H9 (cell line): Measurements from ENCODE around the gene HAPLN2. TPM values are rescaled to one million over a fixed set of nuclear protein-coding genes. Genes with fewer than 3 reads are reported as not detected.

Source experiments
- DNase-seq: peaks from one replicate; pipeline ENCODE4 v3.0.0-alpha.2; 2017
- H2AFZ ChIP-seq: one replicate; pipeline ENCODE4 v1.6.1; 2013; ENCODE audit warnings: mild to moderate bottlenecking, low read length, control low read depth, moderate library complexity
- H2AK5ac ChIP-seq: 2 replicates; pipeline ENCODE4 v1.6.1; 2013; ENCODE audit warnings: low read length, control low read depth, mixed read lengths; ENCODE audit not compliant: insufficient read length
- H2BK120ac ChIP-seq: one replicate; pipeline ENCODE4 v1.6.1; 2013; ENCODE audit warnings: low read depth, mild to moderate bottlenecking, low read length, control low read depth, inconsistent platforms; ENCODE audit not compliant: poor library complexity, severe bottlenecking
- H2BK12ac ChIP-seq: 2 replicates; pipeline ENCODE4 v1.6.1; 2013; ENCODE audit warnings: low read length, control low read depth, mixed read lengths, low read depth; ENCODE audit not compliant: insufficient read length
- H2BK15ac ChIP-seq: 2 replicates; pipeline ENCODE4 v1.6.1; 2013; ENCODE audit warnings: low read depth, low read length, control low read depth
- H2BK20ac ChIP-seq: one replicate; pipeline ENCODE4 v1.6.1; 2013; ENCODE audit warnings: low read depth, mild to moderate bottlenecking, low read length, control low read depth, inconsistent platforms; ENCODE audit not compliant: poor library complexity, severe bottlenecking
- H2BK5ac ChIP-seq: 2 replicates; pipeline ENCODE4 v1.6.1; 2013; ENCODE audit warnings: low read length, control low read depth, mixed read lengths; ENCODE audit not compliant: insufficient read length
- H3K14ac ChIP-seq: 2 replicates; pipeline ENCODE4 v1.6.1; 2013; ENCODE audit warnings: low read length, control low read depth; ENCODE audit not compliant: insufficient read depth
- H3K18ac ChIP-seq: 2 replicates; pipeline ENCODE4 v1.6.1; 2013; ENCODE audit warnings: low read depth, mild to moderate bottlenecking, mixed read lengths, low read length, control low read depth; ENCODE audit not compliant: insufficient read length
- H3K23ac ChIP-seq: 2 replicates; pipeline ENCODE4 v1.6.1; 2013; ENCODE audit warnings: low read length, control low read depth, mixed read lengths, low read depth; ENCODE audit not compliant: insufficient read length
- H3K23me2 ChIP-seq: 2 replicates; pipeline ENCODE4 v1.6.1; 2013; ENCODE audit warnings: low read depth, mild to moderate bottlenecking, mixed read lengths, low read length, control low read depth; ENCODE audit not compliant: insufficient read length, poor library complexity, severe bottlenecking
- H3K27ac ChIP-seq: 2 replicates; pipeline ENCODE4 v1.5.1; 2013; ENCODE audit warnings: low read length, control low read depth, mixed read lengths, low read depth; ENCODE audit not compliant: insufficient read length
- H3K27me3 ChIP-seq: 2 replicates; pipeline ENCODE4 v1.6.1; 2013; ENCODE audit warnings: low read length, control low read depth, inconsistent platforms; ENCODE audit not compliant: insufficient read depth
- H3K4ac ChIP-seq: 2 replicates; pipeline ENCODE4 v1.6.1; 2013; ENCODE audit warnings: low read depth, mild to moderate bottlenecking, control low read depth, inconsistent platforms, low read length, moderate library complexity
- H3K4me1 ChIP-seq: 2 replicates; pipeline ENCODE4 v1.6.1; 2013; ENCODE audit warnings: low read length, control low read depth, inconsistent platforms; ENCODE audit not compliant: insufficient read depth
- H3K4me2 ChIP-seq: 2 replicates; pipeline ENCODE4 v1.6.1; 2013; ENCODE audit warnings: low read length, control low read depth, mixed read lengths; ENCODE audit not compliant: insufficient read length, insufficient read depth
- H3K56ac ChIP-seq: 2 replicates; pipeline ENCODE4 v1.6.1; 2013; ENCODE audit warnings: low read depth, mild to moderate bottlenecking, mixed read lengths, low read length, control low read depth; ENCODE audit not compliant: insufficient read length
- H3K79me1 ChIP-seq: 2 replicates; pipeline ENCODE4 v1.6.1; 2013; ENCODE audit warnings: low read depth, mild to moderate bottlenecking, moderate library complexity, low read length, control low read depth, inconsistent platforms; ENCODE audit not compliant: insufficient read depth, poor library complexity, severe bottlenecking
- H3K79me2 ChIP-seq: 2 replicates; pipeline ENCODE4 v1.6.1; 2013; ENCODE audit warnings: low read length, control low read depth, inconsistent platforms; ENCODE audit not compliant: insufficient read depth
- H3K9ac ChIP-seq: 2 replicates; pipeline ENCODE4 v1.6.1; 2013; ENCODE audit warnings: low read length, control low read depth, mixed read lengths; ENCODE audit not compliant: insufficient read length; ENCODE audit errors: extremely low read depth
- H3K9me3 ChIP-seq: one replicate; pipeline ENCODE4 v1.6.1; 2013; ENCODE audit warnings: low read depth, low read length, inconsistent platforms; ENCODE audit not compliant: control insufficient read depth
- H3T11ph ChIP-seq: one replicate; pipeline ENCODE4 v1.6.1; 2013; ENCODE audit warnings: mild to moderate bottlenecking, low read length, control low read depth, inconsistent platforms
- H4K20me1 ChIP-seq: one replicate; pipeline ENCODE4 v1.6.1; 2013; ENCODE audit not compliant: control insufficient read depth, insufficient read length, insufficient read depth
- H4K5ac ChIP-seq: 2 replicates; pipeline ENCODE4 v1.6.1; 2013; ENCODE audit warnings: low read depth, mild to moderate bottlenecking, mixed read lengths, low read length, control low read depth; ENCODE audit not compliant: insufficient read length
- H4K8ac ChIP-seq: replicated peaks from 2 replicates; pipeline ENCODE4 v1.6.1; 2013; ENCODE audit warnings: low read length, control low read depth, mixed read lengths, low read depth; ENCODE audit not compliant: insufficient read length
- H4K91ac ChIP-seq: 2 replicates; pipeline ENCODE4 v1.6.1; 2013; ENCODE audit warnings: low read depth, mild to moderate bottlenecking, moderate library complexity, mixed read lengths, low read length, control low read depth; ENCODE audit not compliant: insufficient read length
- H3K27ac Mint-ChIP-seq, 3 experiments: 2 replicates in 2 of 3; 3 replicates in 1 of 3; pipeline ENCODE4 v1.8.0; 2020 to 2021; ENCODE audit warnings: mixed read lengths in 3 of 3, mild to moderate bottlenecking in 1 of 3, moderate library complexity in 1 of 3
- H3K27me3 Mint-ChIP-seq: 2 replicates; pipeline ENCODE4 v1.8.0; 2021; ENCODE audit warnings: low read depth, mild to moderate bottlenecking, moderate library complexity, mixed read lengths
- H3K36me3 Mint-ChIP-seq, 3 experiments: 2 replicates in 2 of 3; 3 replicates in 1 of 3; pipeline ENCODE4 v1.8.0; 2020 to 2021; ENCODE audit warnings: low read depth in 3 of 3, mixed read lengths in 3 of 3; ENCODE audit not compliant: insufficient read depth in 1 of 3
- H3K4me1 Mint-ChIP-seq, 2 experiments: 2 replicates each; pipeline ENCODE4 v1.8.0; 2020; ENCODE audit warnings: mixed read lengths in 2 of 2
- H3K4me3 Mint-ChIP-seq, 2 experiments: 2 replicates in 1 of 2; 3 replicates in 1 of 2; pipeline ENCODE4 v1.8.0; 2020 to 2021; ENCODE audit warnings: mild to moderate bottlenecking in 2 of 2, mixed read lengths in 2 of 2, moderate library complexity in 1 of 2
- H3K9me3 Mint-ChIP-seq, 2 experiments: 2 replicates in 1 of 2; 3 replicates in 1 of 2; pipeline ENCODE4 v1.8.0; 2020; ENCODE audit warnings: mild to moderate bottlenecking in 2 of 2, mixed read lengths in 2 of 2, moderate library complexity in 1 of 2
- WGBS: extraction: QIAGEN DNeasy Blood & Tissue Kit; methylation state at CpG from one replicate; pipeline ENCODE4 v1.1.7; 2013; ENCODE audit warnings: missing lambda C conversion rate, low lambda C conversion rate, mixed read lengths; ENCODE audit not compliant: insufficient read length; ENCODE audit errors: extremely low coverage; 5-methylcytosine and 5-hydroxymethylcytosine counted together
- total RNA-seq: library from RNA; stranded (reverse); gene quantifications from 2 replicates; pipeline ENCODE4 v1.2.1, GENCODE V29; 2021
- TF ChIP-seq, protein P1 (sequence below): fragments of 200-600 bp; sonication (generic); conservative IDR thresholded peaks from 3 replicates; pipeline ENCODE4 v1.8.0; 2021; ENCODE audit warnings: antibody characterized with exemption, mild to moderate bottlenecking

Gene HAPLN2
- total RNA-seq, 1 experiment from 2014 or later, result 0.46 TPM

DNA sequence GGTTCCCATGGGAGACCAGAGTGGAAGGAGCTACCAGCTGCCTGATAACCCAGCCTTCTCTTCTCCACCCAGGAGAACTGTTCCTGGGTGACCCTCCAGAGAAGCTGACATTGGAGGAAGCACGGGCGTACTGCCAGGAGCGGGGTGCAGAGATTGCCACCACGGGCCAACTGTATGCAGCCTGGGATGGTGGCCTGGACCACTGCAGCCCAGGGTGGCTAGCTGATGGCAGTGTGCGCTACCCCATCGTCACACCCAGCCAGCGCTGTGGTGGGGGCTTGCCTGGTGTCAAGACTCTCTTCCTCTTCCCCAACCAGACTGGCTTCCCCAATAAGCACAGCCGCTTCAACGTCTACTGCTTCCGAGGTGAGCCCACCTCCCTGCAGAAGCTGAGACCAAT lies 29.3 kb downstream of the HAPLN2 start:
- Histone ChIP-seq H3K27me3 (no peaks in the 10 kb centered on the region; the same call in 1 of the 2 replicates), H2BK20ac (no peak overlapping the region), H2BK15ac (no peak overlapping the region), H3K9me3 (no peaks in the 10 kb centered on the region), H3K79me1 (no peaks in the 10 kb centered on the region), H3K4me2 (no peak overlapping the region), H2BK120ac (no peak overlapping the region), H3K23me2 (no peaks in the 10 kb centered on the region), H2BK5ac (no peak overlapping the region), H3K18ac (no peak overlapping the region), H3K56ac (no peak overlapping the region), H3K23ac (no peak overlapping the region), H3T11ph (no peak overlapping the region), H2AFZ (no peak overlapping the region), H3K14ac (no peak overlapping the region), H4K5ac (no peak overlapping the region), H4K20me1 (no peaks in the 10 kb centered on the region), H3K27ac (no peak overlapping the region), H3K4ac (no peak overlapping the region), H2AK5ac (no peak overlapping the region), H2BK12ac (no peak overlapping the region), H4K8ac (no peak overlapping the region), H3K4me1 (no peaks in the 10 kb centered on the region), H4K91ac (no peak overlapping the region), H3K79me2 (no peaks in the 10 kb centered on the region), H3K9ac (no peak overlapping the region)
- peaks cover 93% of the 10 kb centered on the region for H3K27me3 Mint-ChIP-seq
- no CpG with 5 or more reads among the region's 10 CpGs for WGBS
- DNase-seq, result no peak
- H3K4me1 Mint-ChIP-seq, result peaks cover 6 to 9% of the 10 kb centered on the region in 2 experiments; a peak in 3 of 4 replicates
- TF ChIP-seq, protein P1, sequence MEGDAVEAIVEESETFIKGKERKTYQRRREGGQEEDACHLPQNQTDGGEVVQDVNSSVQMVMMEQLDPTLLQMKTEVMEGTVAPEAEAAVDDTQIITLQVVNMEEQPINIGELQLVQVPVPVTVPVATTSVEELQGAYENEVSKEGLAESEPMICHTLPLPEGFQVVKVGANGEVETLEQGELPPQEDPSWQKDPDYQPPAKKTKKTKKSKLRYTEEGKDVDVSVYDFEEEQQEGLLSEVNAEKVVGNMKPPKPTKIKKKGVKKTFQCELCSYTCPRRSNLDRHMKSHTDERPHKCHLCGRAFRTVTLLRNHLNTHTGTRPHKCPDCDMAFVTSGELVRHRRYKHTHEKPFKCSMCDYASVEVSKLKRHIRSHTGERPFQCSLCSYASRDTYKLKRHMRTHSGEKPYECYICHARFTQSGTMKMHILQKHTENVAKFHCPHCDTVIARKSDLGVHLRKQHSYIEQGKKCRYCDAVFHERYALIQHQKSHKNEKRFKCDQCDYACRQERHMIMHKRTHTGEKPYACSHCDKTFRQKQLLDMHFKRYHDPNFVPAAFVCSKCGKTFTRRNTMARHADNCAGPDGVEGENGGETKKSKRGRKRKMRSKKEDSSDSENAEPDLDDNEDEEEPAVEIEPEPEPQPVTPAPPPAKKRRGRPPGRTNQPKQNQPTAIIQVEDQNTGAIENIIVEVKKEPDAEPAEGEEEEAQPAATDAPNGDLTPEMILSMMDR, result no peak
- H3K27ac Mint-ChIP-seq, result 0 out of 7 replicates have a peak overlapping the region, but pooled peaks of 1 of the 3 experiments have one; percentile 63
- no peaks in the 10 kb centered on the region; a peak in 1 of 5 replicates for H3K9me3 Mint-ChIP-seq
- H3K4me3 Mint-ChIP-seq, result no peak overlapping the region; a peak in 1 of 5 replicates
- H3K36me3 Mint-ChIP-seq, result no peaks in the 10 kb centered on the region
